Mesendoderm (in vitro differentiated cells): ENCODE data around the gene CYP2C18.

Source experiments
- DNase-seq: peaks from one replicate; pipeline ENCODE4 v3.0.0; 2013
- H2AK5ac ChIP-seq: 2 replicates; pipeline ENCODE4 v1.6.1; 2013; ENCODE audit warnings: low read length, inconsistent platforms
- H2BK120ac ChIP-seq: 2 replicates; pipeline ENCODE4 v1.6.1; 2013; ENCODE audit warnings: low read depth, mild to moderate bottlenecking, low read length, moderate library complexity, mixed read lengths
- H2BK15ac ChIP-seq: replicated peaks from 2 replicates; pipeline ENCODE4 v1.6.1; 2013; ENCODE audit warnings: low read depth, mild to moderate bottlenecking, moderate library complexity
- H2BK5ac ChIP-seq: 2 replicates; pipeline ENCODE4 v1.6.1; 2013; ENCODE audit warnings: low read length, inconsistent platforms
- H3K18ac ChIP-seq: 2 replicates; pipeline ENCODE4 v1.6.1; 2013; ENCODE audit warnings: mild to moderate bottlenecking, low read length, mixed read lengths
- H3K23ac ChIP-seq: one replicate; pipeline ENCODE4 v1.6.1; 2013; ENCODE audit warnings: low read length
- H3K27ac ChIP-seq: 2 replicates; pipeline ENCODE4 v1.5.1; 2013; ENCODE audit warnings: low read depth, mild to moderate bottlenecking, inconsistent platforms, low read length, moderate library complexity
- H3K27me3 ChIP-seq: 2 replicates; pipeline ENCODE4 v1.6.1; 2013; ENCODE audit warnings: low read length, control low read depth, mild to moderate bottlenecking, inconsistent platforms; ENCODE audit not compliant: insufficient read depth, poor library complexity
- H3K36me3 ChIP-seq: 2 replicates; pipeline ENCODE4 v1.6.1; 2013; ENCODE audit warnings: low read length, inconsistent platforms; ENCODE audit not compliant: control insufficient read depth, insufficient read depth
- H3K4ac ChIP-seq: one replicate; pipeline ENCODE4 v1.6.1; 2013; ENCODE audit warnings: low read depth, mild to moderate bottlenecking, low read length, moderate library complexity
- H3K4me1 ChIP-seq: 2 replicates; pipeline ENCODE4 v1.6.1; 2013; ENCODE audit warnings: low read depth, low read length, inconsistent platforms; ENCODE audit not compliant: control insufficient read depth
- H3K4me2 ChIP-seq: 2 replicates; pipeline ENCODE4 v1.6.1; 2013; ENCODE audit warnings: low read length
- H3K4me3 ChIP-seq: 2 replicates; pipeline ENCODE4 v1.5.1; 2013; ENCODE audit warnings: mild to moderate bottlenecking, low read length
- H3K56ac ChIP-seq: one replicate; pipeline ENCODE4 v1.6.1; 2013; ENCODE audit warnings: low read length
- H3K79me1 ChIP-seq: 2 replicates; pipeline ENCODE4 v1.6.1; 2013; ENCODE audit warnings: low read length, inconsistent platforms
- H3K79me2 ChIP-seq: 2 replicates; pipeline ENCODE4 v1.6.1; 2013; ENCODE audit warnings: mild to moderate bottlenecking, low read length; ENCODE audit not compliant: control insufficient read depth, insufficient read depth
- H3K9ac ChIP-seq: 2 replicates; pipeline ENCODE4 v1.6.1; 2013; ENCODE audit warnings: low read length, inconsistent platforms
- H4K5ac ChIP-seq: one replicate; pipeline ENCODE4 v1.6.1; 2013; ENCODE audit warnings: low read length
- H4K8ac ChIP-seq: one replicate; pipeline ENCODE4 v1.6.1; 2013; ENCODE audit warnings: low read depth, mild to moderate bottlenecking, control low read depth, low read length, moderate library complexity
- WGBS: extraction: QIAGEN DNeasy Blood & Tissue Kit; methylation state at CpG from one replicate; pipeline ENCODE4 v1.1.7; 2013; ENCODE audit warnings: low lambda C conversion rate, missing lambda C conversion rate; ENCODE audit not compliant: insufficient coverage; ENCODE audit errors: extremely low coverage; 5-methylcytosine and 5-hydroxymethylcytosine counted together

Gene CYP2C18

GRCh38 chr10:94687625-94688248 lies 4.2 kb downstream of the CYP2C18 start:
- H2BK5ac ChIP-seq: no peak overlapping the region
- WGBS: no CpG with 5 or more reads among the region's 11 CpGs
- no peak overlapping the region for H3K18ac ChIP-seq
- no peak overlapping the region for H4K5ac ChIP-seq
- H3K4me1 ChIP-seq: no peaks in the 10 kb centered on the region
- H3K27me3 ChIP-seq: no peaks in the 10 kb centered on the region
- no peak overlapping the region for H4K8ac ChIP-seq
- no peak overlapping the region for H2AK5ac ChIP-seq
- H3K79me1 ChIP-seq: no peaks in the 10 kb centered on the region
- H3K23ac ChIP-seq: no peak overlapping the region
- no peak overlapping the region for H3K56ac ChIP-seq
- no peaks in the 10 kb centered on the region for H3K79me2 ChIP-seq
- no peak overlapping the region for H3K9ac ChIP-seq
- H3K27ac ChIP-seq: no peak overlapping the region
- H3K4ac ChIP-seq: no peak overlapping the region
- no peak for DNase-seq
- H3K36me3 ChIP-seq: no peaks in the 10 kb centered on the region
- no peak overlapping the region for H2BK120ac ChIP-seq
- no peak overlapping the region for H3K4me3 ChIP-seq
- H3K4me2 ChIP-seq: no peak overlapping the region
- no peak overlapping the region for H2BK15ac ChIP-seq

GRCh38 chr10:94706089-94706488 lies 22.6 kb downstream of the CYP2C18 start:
- H2BK5ac ChIP-seq: no peak overlapping the region
- H4K8ac ChIP-seq: no peak overlapping the region
- no peak overlapping the region for H2BK120ac ChIP-seq
- H3K4me3 ChIP-seq: no peak overlapping the region
- H3K9ac ChIP-seq: no peak overlapping the region
- H3K4me1 ChIP-seq: no peaks in the 10 kb centered on the region
- no peak overlapping the region for H3K18ac ChIP-seq
- H4K5ac ChIP-seq: no peak overlapping the region
- no peak overlapping the region for H2BK15ac ChIP-seq
- no peak overlapping the region for H3K4ac ChIP-seq
- H2AK5ac ChIP-seq: no peak overlapping the region
- H3K36me3 ChIP-seq: no peaks in the 10 kb centered on the region
- no CpG with 5 or more reads among the region's 1 CpG for WGBS
- H3K23ac ChIP-seq: no peak overlapping the region
- no peak for DNase-seq
- H3K56ac ChIP-seq: no peak overlapping the region
- H3K79me2 ChIP-seq: no peaks in the 10 kb centered on the region
- no peak overlapping the region for H3K27ac ChIP-seq
- H3K27me3 ChIP-seq: no peaks in the 10 kb centered on the region
- no peak overlapping the region for H3K4me2 ChIP-seq
- H3K79me1 ChIP-seq: no peaks in the 10 kb centered on the region

- Histone ChIP-seq H3K4me1 (no peaks in the 10 kb centered on the region), H4K5ac (no peak overlapping the region), H3K79me2 (no peaks in the 10 kb centered on the region), H2BK5ac (no peak overlapping the region), H3K4me3 (no peak overlapping the region), H3K4ac (no peak overlapping the region), H2BK120ac (no peak overlapping the region), H3K4me2 (no peak overlapping the region), H2AK5ac (no peak overlapping the region), H3K79me1 (no peaks in the 10 kb centered on the region), H3K27ac (no peak overlapping the region), H3K36me3 (no peaks in the 10 kb centered on the region), H2BK15ac (no peak overlapping the region), H4K8ac (no peak overlapping the region), H3K56ac (no peak overlapping the region), H3K27me3 (no peaks in the 10 kb centered on the region), H3K18ac (no peak overlapping the region), H3K9ac (no peak overlapping the region), H3K23ac (no peak overlapping the region)
- DNase-seq: no peak
These were observed 27.0 kb downstream of the CYP2C18 start for GRCh38 chr10:94710578-94710977.

- Histone ChIP-seq H3K79me1 (no peaks in the 10 kb centered on the region), H3K4me1 (no peaks in the 10 kb centered on the region), H2BK15ac (no peak overlapping the region), H3K9ac (no peak overlapping the region), H3K27ac (no peak overlapping the region), H3K4me3 (no peak overlapping the region), H4K8ac (no peak overlapping the region), H3K36me3 (no peaks in the 10 kb centered on the region), H4K5ac (no peak overlapping the region), H2AK5ac (no peak overlapping the region), H3K4me2 (no peak overlapping the region), H2BK120ac (no peak overlapping the region), H2BK5ac (no peak overlapping the region), H3K18ac (no peak overlapping the region), H3K23ac (no peak overlapping the region), H3K79me2 (no peaks in the 10 kb centered on the region), H3K27me3 (no peaks in the 10 kb centered on the region), H3K4ac (no peak overlapping the region), H3K56ac (no peak overlapping the region)
- no peak for DNase-seq
These were observed 42.3 kb downstream of the CYP2C18 start for GRCh38 chr10:94725871-94726270.

GRCh38 chr10:94735197-94735596 lies 51.7 kb downstream of the CYP2C18 start:
- Histone ChIP-seq H2BK120ac (no peak overlapping the region), H3K4ac (no peak overlapping the region), H3K23ac (no peak overlapping the region), H3K4me3 (no peak overlapping the region), H3K4me1 (no peaks in the 10 kb centered on the region), H3K27ac (no peak overlapping the region), H2AK5ac (no peak overlapping the region), H3K27me3 (no peaks in the 10 kb centered on the region), H3K4me2 (no peak overlapping the region), H3K9ac (no peak overlapping the region), H2BK15ac (no peak overlapping the region), H3K79me1 (no peaks in the 10 kb centered on the region), H3K56ac (no peak overlapping the region), H3K79me2 (no peaks in the 10 kb centered on the region), H3K18ac (no peak overlapping the region), H3K36me3 (no peaks in the 10 kb centered on the region), H4K8ac (no peak overlapping the region), H2BK5ac (no peak overlapping the region), H4K5ac (no peak overlapping the region)
- WGBS: no CpG with 5 or more reads among the region's 3 CpGs
- no peak for DNase-seq

GRCh38 chr10:94738588-94738987 lies 55.1 kb downstream of the CYP2C18 start:
- no peaks in the 10 kb centered on the region for H3K27me3 ChIP-seq
- H3K23ac ChIP-seq: no peak overlapping the region
- H2BK5ac ChIP-seq: no peak overlapping the region
- no peak overlapping the region for H2BK120ac ChIP-seq
- no peak overlapping the region for H3K27ac ChIP-seq
- H3K4me1 ChIP-seq: no peaks in the 10 kb centered on the region
- no peak overlapping the region for H4K5ac ChIP-seq
- no peak overlapping the region for H2BK15ac ChIP-seq
- no peak overlapping the region for H3K4ac ChIP-seq
- no CpG with 5 or more reads among the region's 2 CpGs for WGBS
- H3K56ac ChIP-seq: no peak overlapping the region
- H3K79me1 ChIP-seq: no peaks in the 10 kb centered on the region
- no peak overlapping the region for H2AK5ac ChIP-seq
- no peak overlapping the region for H3K4me3 ChIP-seq
- no peak overlapping the region for H4K8ac ChIP-seq
- no peak for DNase-seq
- no peak overlapping the region for H3K9ac ChIP-seq
- H3K79me2 ChIP-seq: no peaks in the 10 kb centered on the region
- no peak overlapping the region for H3K18ac ChIP-seq
- H3K36me3 ChIP-seq: no peaks in the 10 kb centered on the region
- no peak overlapping the region for H3K4me2 ChIP-seq
